DMS 273 treated with DMSO at 0.1 percent for 48 hours (cell line): ENCODE measurements around the gene NUDT22.

Experiments used
- DNase-seq: peaks from one replicate; lab custom pipeline; 2025; lab: John Stamatoyannopoulos, UW

Gene NUDT22

GRCh38 chr11:64275841-64276240, 49.8 kb downstream of the NUDT22 start:
- no peak for DNase-seq

DNA sequence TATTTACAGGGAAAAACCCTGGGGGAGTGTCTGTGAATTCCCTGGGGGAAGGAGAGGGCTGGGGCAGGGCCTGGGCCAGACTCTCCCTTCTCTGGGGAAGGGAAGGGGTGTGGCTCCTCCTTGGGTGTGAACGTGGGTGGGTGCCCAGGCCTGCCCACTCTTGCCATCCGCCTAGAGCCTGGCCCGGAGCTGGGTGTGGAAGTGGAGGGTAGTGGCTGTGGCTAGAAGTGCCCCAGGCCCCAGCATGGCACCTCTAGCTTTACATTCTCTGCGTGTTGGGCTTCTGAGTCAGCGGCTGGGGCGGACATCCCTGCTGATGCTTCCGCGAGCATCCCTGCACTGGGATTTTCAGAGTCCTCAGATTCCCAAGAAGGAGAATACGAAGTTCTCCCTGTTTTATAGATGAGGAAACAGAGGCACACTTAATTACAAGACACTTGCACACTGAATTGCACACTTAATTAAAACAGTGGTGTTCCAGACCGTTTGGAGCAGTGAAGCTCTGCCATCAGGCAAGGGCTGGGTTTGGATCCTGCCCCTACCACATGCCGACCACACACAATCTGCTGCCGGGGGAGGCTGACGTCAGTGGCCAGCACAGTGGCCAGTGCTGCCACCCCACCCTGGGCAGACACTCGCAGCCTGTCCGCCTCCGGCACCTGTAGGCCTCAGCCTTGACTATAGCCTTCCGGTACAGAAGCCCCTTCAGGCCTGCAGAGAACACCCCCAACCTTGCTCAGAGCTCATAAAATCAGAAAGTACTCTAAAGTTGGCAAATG, 50.8 kb downstream of the NUDT22 start:
- DNase-seq: no peak

GRCh38 chr11:64278576-64279190, 52.6 kb downstream of the NUDT22 start:
- no peak for DNase-seq
